Panc1 (cell line): ENCODE data around the gene PTTG1. TPM values are rescaled to one million over a fixed set of nuclear protein-coding genes. Genes with fewer than 3 reads are reported as not detected.

Experiments
- ATAC-seq: fragments of 200-7000 bp; cut with Tn5 transposase; 2 replicates; pipeline ENCODE4 v1.9.1; 2020; ENCODE audit warnings: mild to moderate bottlenecking, moderate library complexity
- BruUV-seq: library from RNA; stranded (reverse); fragments of 400-500 nt; replicated peaks from 2 replicates; lab custom pipeline; 2021; lab: Mats Ljungman, UMichigan
- CTCF ChIA-PET: fragments of 300-600 bp; sonication (Branson Sonifier 250); formaldehyde crosslinking; loops from one replicate; lab custom pipeline; 2022; ENCODE audit warnings: antibody characterized with exemption; lab: Charles Lee
- POLR2A ChIA-PET: fragments of 300-600 bp; sonication (Branson Sonifier 250); formaldehyde crosslinking; loops from one replicate; lab custom pipeline; 2022; ENCODE audit warnings: antibody characterized with exemption; lab: Charles Lee
- DNase-seq: peaks from one replicate; pipeline ENCODE4 v3.0.0-alpha.2; 2010; ENCODE audit warnings: low read depth, low spot score
- H3K27ac ChIP-seq: 2 replicates; pipeline ENCODE4 v1.5.1; 2011; ENCODE audit warnings: mild to moderate bottlenecking, low read length, inconsistent platforms
- H3K27me3 ChIP-seq: fragments of 200-500 bp; sonication (Bioruptor generic); 2 replicates; pipeline ENCODE4 v1.6.0; 2014; ENCODE audit warnings: low read length, inconsistent platforms; ENCODE audit not compliant: control insufficient read depth, insufficient read depth
- H3K36me3 ChIP-seq: fragments of 200-500 bp; sonication (Bioruptor generic); 2 replicates; pipeline ENCODE4 v1.5.1; 2014; ENCODE audit warnings: inconsistent platforms, mild to moderate bottlenecking, low read length, moderate library complexity; ENCODE audit not compliant: control insufficient read depth, insufficient read depth
- H3K4me1 ChIP-seq: 2 replicates; pipeline ENCODE4 v1.5.1; 2011; ENCODE audit warnings: inconsistent platforms, mild to moderate bottlenecking, low read length, moderate library complexity; ENCODE audit not compliant: control insufficient read depth, insufficient read depth
- H3K4me3 ChIP-seq, 2 experiments: 2 replicates each; pipeline ENCODE4 v1.5.1; 2011 to 2012; ENCODE audit warnings: low read depth in 2 of 2, low read length in 2 of 2, mild to moderate bottlenecking in 2 of 2, inconsistent platforms in 1 of 2, moderate library complexity in 1 of 2
- H3K9me3 ChIP-seq: fragments of 200-500 bp; sonication (Bioruptor generic); 2 replicates; pipeline ENCODE4 v1.5.1; 2014; ENCODE audit warnings: low read depth, mild to moderate bottlenecking, inconsistent platforms, low read length, moderate library complexity; ENCODE audit not compliant: control insufficient read depth, insufficient read depth
- CTCF ChIP-seq: fragments of 450-650 bp; IDR thresholded peaks from 2 replicates; pipeline ENCODE4 v1.5.1; 2017; ENCODE audit warnings: mild to moderate bottlenecking
- POLR2AphosphoS5 ChIP-seq: IDR thresholded peaks from 2 replicates; pipeline ENCODE4 v1.6.1; 2012; ENCODE audit warnings: mild to moderate bottlenecking, low read depth, low read length, moderate library complexity
- REST ChIP-seq, 2 experiments: IDR thresholded peaks; 2 replicates each; pipeline ENCODE4 v1.6.1; 2011 to 2012; ENCODE audit warnings: low read depth in 2 of 2, control low read depth in 1 of 2, low read length in 1 of 2, mild to moderate bottlenecking in 1 of 2, moderate library complexity in 1 of 2; ENCODE audit not compliant: insufficient read depth in 1 of 2
- SIN3A ChIP-seq: IDR thresholded peaks from 2 replicates; pipeline ENCODE4 v1.6.1; 2012; ENCODE audit warnings: low read depth, mild to moderate bottlenecking, low read length, moderate library complexity, borderline replicate concordance; ENCODE audit not compliant: insufficient read depth
- TCF7L2 ChIP-seq: IDR thresholded peaks from 2 replicates; pipeline ENCODE4 v1.6.1; 2011; ENCODE audit warnings: mild to moderate bottlenecking, low read depth, low read length, inconsistent platforms
- in situ Hi-C: cut with HindIII; loops from 2 replicates; pipeline ENCODE4 v1.10.0; 2016; ENCODE audit warnings: low sequenced_read_pairs, low pct_unique_long_range_greater_than_20kb
- intact Hi-C: fragments of 100-400 bp; cut with micrococcal nuclease; formaldehyde crosslinking; loops from one replicate; pipeline ENCODE4 v1.10.0; 2022; ENCODE audit not compliant: unreplicated experiment
- total RNA-seq: library from RNA; stranded (reverse); gene quantifications from one replicate; pipeline ENCODE4 v1.2.1, GENCODE V29; 2021; ENCODE audit not compliant: unreplicated experiment

Gene PTTG1
- total RNA-seq, 1 experiment from 2014 or later = 171 TPM

DNA sequence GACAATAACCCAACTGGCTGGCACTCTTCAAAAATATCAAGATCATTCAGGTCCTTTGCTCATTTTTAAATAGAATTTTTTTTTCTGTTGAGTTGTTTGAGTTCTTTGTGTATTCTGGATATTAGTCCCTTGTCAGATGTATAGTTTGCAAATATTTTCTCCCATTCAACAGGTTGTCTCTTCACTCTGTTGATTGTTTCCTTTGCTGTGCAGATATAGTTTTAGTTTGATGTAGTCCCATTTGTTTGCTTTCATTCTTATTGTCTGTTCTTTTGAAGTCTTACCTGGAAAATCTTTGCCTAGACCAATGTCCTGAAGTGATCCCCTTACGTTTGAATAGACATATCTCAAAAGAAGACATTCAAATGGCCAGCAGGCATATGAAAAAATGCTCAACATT is 22.8 kb downstream of the PTTG1 start:
- intact Hi-C loops = no loop called here
- in situ Hi-C loops = no loop called here
- CTCF ChIA-PET = no interaction called here
- Histone ChIP-seq H3K9me3 (no peaks in the 10 kb centered on the region), H3K27me3 (no peaks in the 10 kb centered on the region), H3K4me1 (no peaks in the 10 kb centered on the region), H3K4me3 (no peak overlapping the region), H3K36me3 (no peaks in the 10 kb centered on the region), H3K27ac (no peak overlapping the region)
- TF ChIP-seq TCF7L2 (no peak), CTCF (no peak), SIN3A (no peak), REST (IDR thresholded peaks at IDR 0.05; ENCODE audit: insufficient read depth in 1 of 2, low read depth in 2 of 2, low read length in 1 of 2) (no peak), POLR2AphosphoS5 (no peak)
- DNase-seq (no peak), ATAC-seq (no peak)
- POLR2A ChIA-PET = no interaction called here
- BruUV-seq = no TSS peak

DNA sequence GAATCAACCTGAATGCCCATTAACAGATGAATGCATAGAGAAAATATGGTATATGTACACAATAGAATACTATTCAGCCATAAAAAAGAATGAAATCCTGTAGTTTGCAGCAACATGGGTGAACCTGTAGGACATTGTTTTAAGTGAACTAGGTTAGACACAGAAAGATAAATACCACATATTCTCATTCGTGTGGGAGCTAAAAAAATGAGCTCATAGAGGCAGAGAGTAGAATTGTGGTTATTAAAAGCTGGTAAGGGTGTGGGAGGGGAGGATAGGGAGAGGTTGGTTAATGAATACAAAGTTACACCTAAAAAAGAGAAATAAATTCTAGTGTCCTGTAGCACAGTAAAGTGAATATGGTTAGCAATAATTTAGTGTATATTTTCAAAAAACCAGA is 23.5 kb downstream of the PTTG1 start:
- DNase-seq = no peak
- BruUV-seq = no TSS peak
- POLR2A ChIA-PET = no interaction called here
- Histone ChIP-seq H3K4me3 (no peak overlapping the region), H3K4me1 (no peaks in the 10 kb centered on the region), H3K36me3 (no peaks in the 10 kb centered on the region), H3K9me3 (no peaks in the 10 kb centered on the region), H3K27ac (no peak overlapping the region), H3K27me3 (no peaks in the 10 kb centered on the region)
- TF ChIP-seq CTCF (no peak), REST (IDR thresholded peaks at IDR 0.05; ENCODE audit: insufficient read depth in 1 of 2, low read depth in 2 of 2, low read length in 1 of 2) (no peak), SIN3A (no peak), TCF7L2 (no peak), POLR2AphosphoS5 (no peak)
- in situ Hi-C loops (no loop called here), intact Hi-C loops (no loop called here)
- CTCF ChIA-PET = no interaction called here
- no peak for ATAC-seq
